NB4 (cell line): Measurements from ENCODE around the gene RNF13.

Source experiments
- CTCF ChIP-seq: IDR thresholded peaks from one replicate; pipeline ENCODE4 v1.5.1; 2012; ENCODE audit warnings: low read depth, low read length
- MAX ChIP-seq: IDR thresholded peaks from 2 replicates; pipeline ENCODE4 v1.6.1; 2011; ENCODE audit warnings: low read depth, low read length
- POLR2A ChIP-seq: IDR thresholded peaks from 2 replicates; pipeline ENCODE4 v1.6.1; 2011; ENCODE audit warnings: mild to moderate bottlenecking; ENCODE audit not compliant: insufficient read length; ENCODE audit errors: extremely low read depth

- no peak for TF ChIP-seq CTCF
- no peak for TF ChIP-seq MAX
- no peak for TF ChIP-seq POLR2A
Measured at GRCh38 chr3:149872589-149872988, 59.6 kb downstream of the RNF13 start.
